Endometrial microvascular endothelial cells (primary cell): ENCODE data around the gene KRT40. TPM values are rescaled to one million over a fixed set of nuclear protein-coding genes. Genes with fewer than 3 reads are reported as not detected.
"Not testable (repeated sequence)": the region's sequence is repeated elsewhere in the genome, so short reads cannot be mapped to it uniquely, and the experiment has no call there.

ENCODE experiments used
- in situ Hi-C: cut with HindIII; loops from 2 replicates; pipeline ENCODE4 v1.10.0; 2017; ENCODE audit warnings: low sequenced_read_pairs, low pct_unique_long_range_greater_than_20kb; ENCODE audit errors: inconsistent ontology term
- total RNA-seq: library from RNA; depleted of rRNA; stranded (reverse); fragments of >200 nt; gene quantifications from one replicate; pipeline ENCODE4 v1.2.3, GENCODE V29; 2015; ENCODE audit errors: inconsistent ontology term

The KRT40 gene
- total RNA-seq, 1 donor from 2014 or later = not detected

DNA sequence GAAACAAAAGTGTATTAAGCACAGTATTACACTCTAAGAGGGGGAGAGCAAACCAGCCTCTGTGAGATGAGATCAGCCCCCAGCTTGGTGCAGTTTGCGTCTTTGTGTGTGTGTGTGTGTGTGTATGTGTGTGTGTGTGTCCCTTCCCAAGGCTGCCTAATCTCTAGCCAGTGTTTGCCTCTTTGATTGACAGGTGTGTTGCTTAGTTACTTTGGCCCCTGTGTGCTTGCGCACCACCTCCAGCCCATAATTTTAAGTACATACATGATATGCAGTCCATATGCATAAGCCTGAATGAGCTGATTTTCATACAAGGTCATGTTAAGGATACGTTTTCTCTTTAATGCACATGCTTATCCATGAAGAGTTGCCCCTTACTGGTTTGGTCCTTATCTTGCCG, 17.7 kb upstream of the KRT40 start:
- in situ Hi-C loops = no loop called here

DNA sequence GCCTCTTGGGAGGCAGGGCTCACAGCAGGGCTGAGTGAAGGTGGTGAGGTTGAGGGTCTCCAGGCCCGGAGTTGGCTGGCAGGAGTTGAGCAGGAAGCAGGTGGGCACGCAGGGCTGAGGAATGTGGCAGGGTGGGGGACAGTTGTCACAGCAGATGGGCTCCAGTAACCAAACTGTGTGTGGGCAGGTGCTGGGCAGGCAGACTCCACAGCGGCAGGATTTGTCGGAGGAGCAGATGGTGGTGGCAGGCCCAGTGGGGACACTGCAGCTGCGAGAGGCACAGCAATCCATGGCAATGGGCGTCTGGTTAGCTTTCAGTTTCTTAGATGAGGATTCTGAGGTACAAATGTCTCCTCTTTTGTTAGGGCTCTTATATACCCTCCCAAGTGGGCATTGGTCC, 15.4 kb upstream of the KRT40 start, which contains the start of gene KRTAP3-2:
KRTAP3-2 (minus strand) TSS at position 344 of the 400 bp plus-strand sequence; CDS start at position 291, 53 bp downstream.
- in situ Hi-C loops = not testable (repeated sequence)

DNA sequence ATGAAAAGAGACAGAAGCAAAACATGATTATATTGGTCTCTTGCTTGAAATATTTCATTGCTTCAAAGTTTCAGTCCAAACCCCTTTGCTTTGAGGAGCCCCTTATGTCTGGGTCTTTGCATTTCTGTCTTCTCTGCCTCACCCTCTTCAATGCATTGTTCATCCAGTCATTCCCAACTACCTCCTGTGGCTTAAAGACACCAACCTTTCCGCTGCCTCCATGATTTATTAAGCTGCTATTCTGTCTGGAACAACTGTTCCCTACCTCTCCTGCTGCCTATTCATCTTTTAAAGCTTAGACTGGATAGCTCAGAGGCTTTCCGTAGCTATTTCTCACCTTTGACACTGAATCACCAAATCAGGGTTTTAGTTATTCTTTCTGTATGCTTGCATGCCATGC, 13.2 kb upstream of the KRT40 start:
- in situ Hi-C loops = no loop called here

DNA sequence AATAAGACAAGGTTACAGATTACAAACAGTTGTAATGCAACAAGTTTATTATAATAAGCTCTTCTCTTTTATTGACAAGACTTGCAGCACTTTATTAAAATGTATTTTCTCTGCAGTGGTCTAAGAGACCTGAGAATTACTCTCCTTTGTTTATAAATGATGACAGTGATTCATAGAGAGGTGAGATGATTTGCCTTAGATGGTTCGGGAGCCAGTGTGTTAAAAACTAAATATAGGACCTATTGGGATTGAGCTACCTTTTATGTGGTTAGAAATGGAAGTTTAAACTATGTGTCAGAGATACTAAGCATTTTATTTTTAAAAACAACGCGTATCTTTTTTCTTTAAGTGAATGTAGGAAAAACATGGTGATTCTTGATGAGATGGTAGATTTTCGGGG, 12.7 kb upstream of the KRT40 start:
- in situ Hi-C loops = no loop called here

DNA sequence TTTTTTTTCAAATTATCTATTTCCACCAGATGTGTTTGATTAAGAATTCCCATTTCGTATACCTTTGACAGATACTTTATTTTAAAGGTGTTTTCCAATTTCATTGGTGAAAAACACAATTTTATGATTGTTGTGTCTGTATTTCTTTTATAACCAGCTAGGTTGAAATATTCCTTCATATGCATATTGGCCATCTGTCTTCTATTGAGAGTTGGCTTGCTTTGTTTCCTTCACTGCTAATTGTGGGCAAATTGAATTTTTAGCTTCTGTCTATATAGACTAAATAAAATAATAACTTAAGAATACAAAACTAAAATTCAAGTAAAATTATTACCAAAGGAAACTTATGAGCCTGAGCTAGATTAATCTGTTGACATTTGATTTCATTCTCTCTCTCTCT, 11.0 kb upstream of the KRT40 start:
- in situ Hi-C loops = no loop called here

DNA sequence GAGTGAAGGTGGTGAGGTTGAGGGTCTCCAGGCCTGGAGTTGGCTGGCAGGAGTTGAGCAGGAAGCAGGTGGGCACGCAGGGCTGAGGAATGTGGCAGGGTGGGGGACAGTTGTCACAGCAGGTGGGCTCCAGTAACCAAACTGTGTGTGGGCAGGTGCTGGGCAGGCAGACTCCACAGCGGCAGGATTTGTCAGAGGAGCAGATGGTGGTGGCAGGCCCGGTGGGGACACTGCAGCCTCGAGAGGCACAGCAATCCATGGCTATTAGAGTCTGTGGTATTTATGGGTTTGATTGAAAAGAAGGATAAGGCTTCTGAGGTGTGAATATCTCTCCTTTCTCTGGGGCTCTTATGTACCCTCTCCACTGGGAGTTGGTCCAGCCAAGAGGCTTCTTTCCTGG, 9.7 kb upstream of the KRT40 start, which contains the start of gene KRTAP3-3:
KRTAP3-3 (minus strand) TSS at position 326 of the 400 bp plus-strand sequence; CDS start at position 259, 67 bp downstream.
- in situ Hi-C loops = no loop called here

DNA sequence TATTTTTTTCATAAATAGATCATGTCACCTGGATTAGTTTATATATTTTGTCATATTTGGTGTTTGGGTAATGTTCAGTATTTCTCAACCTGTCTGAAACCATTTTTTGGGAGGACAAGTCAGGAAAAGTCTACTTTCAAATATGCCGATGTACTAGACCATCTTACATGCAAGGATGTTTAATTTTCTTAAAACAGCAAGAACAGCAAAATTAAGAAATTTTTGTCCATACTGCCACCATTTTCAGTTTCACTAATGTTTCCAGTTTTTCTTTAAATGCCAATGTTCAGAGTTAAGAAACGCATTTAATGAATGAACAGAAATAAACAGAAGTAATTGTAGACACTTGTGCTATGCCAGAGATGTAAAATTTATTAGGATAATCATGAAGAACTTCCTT, 9.0 kb upstream of the KRT40 start:
- in situ Hi-C loops = no loop called here

DNA sequence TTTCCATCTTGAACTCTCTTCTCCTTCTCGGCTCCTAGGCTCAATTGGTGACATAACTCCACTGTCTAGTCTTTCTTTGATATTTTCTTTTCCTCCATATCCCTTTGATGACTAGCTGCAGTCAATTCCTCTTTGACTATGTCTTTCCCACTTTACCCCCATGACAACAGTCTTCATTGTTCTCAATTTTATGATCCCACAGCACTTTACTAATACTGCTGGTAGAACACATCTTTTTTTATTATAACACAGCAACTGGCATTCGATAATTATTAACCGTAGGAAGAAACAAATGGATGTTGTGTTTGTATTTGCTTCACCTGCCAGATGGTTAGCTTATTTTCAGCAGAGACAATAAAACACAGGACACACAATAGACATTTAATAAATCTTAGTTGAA, 8.5 kb upstream of the KRT40 start:
- in situ Hi-C loops = no loop called here

DNA sequence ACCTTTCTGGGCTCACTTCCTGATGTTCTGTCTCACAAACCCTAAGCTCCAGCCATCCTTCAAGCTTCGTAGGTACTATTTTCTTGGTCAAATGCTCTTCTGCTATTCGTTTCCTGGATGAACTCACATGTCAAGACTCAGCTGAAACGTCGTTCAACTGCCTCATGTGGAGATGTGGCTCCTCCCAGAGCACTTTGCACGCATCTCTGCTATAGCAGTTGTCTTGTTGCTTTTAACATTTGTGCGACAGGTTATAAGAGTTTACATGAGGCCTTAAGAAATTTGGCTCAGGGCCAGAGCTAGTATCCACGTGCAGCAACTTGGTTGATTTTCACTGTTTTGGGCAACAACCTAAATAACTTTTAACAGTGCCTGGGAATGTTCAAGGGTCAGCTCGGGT, 2.8 kb upstream of the KRT40 start:
- in situ Hi-C loops = no loop called here

DNA sequence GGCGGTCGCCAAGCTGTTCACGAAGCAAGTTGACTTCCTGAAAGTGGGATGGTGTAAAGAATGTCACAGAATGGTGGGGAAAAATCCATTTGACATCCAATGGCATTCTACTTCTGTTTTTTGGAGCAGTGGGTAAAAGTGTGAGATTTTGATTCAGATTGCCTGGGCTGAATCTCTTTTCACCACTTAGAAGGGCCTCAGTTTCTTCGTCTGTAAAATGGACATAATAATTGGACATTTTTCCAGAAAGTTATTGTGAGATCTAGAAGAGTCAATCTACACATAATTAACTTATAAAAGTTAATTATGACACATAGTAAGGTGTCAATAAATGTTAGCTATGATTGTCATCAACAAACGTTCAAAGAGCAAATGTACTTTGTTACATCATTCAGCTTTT, 3.0 kb downstream of the KRT40 start:
- in situ Hi-C loops = no loop called here

DNA sequence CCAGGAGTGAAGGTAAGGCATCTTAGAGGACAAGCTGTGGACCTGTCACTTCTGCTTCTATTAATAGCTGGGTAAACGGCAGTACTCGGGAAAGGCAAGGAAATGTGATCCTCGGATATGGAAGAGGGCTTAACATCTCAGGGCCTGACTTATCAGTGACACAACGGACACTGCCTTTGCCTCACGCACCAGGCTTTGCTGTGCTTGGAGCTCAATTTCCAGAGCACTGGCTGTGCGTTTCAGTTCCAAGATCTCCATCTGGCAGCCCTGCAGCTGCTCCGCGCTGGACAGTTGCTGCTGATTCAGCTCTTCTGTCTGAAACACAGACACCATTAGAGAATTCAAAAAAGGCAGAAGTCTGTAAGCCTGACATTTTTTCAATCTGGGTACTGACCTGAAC, 3.5 kb downstream of the KRT40 start:
- in situ Hi-C loops = no loop called here

DNA sequence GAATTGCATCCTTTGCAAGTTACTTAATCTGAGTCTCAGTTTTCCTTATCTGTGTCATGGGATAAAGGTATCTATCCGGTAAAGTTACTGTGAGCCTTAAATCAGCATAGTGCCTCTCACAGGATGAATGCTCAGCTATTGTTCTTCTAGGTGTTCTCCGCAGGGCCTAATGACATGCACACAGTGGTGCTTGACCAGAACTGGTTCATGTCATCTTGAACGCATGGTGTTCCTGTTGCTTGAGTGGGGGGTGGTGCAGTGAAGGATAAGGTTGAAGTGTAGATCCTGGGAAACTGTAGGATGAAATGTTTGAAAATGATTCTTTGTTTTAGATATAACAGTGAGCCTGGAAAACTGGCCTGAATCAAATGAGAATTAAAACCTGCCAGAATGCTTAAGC, 4.0 kb downstream of the KRT40 start:
- in situ Hi-C loops = no loop called here

DNA sequence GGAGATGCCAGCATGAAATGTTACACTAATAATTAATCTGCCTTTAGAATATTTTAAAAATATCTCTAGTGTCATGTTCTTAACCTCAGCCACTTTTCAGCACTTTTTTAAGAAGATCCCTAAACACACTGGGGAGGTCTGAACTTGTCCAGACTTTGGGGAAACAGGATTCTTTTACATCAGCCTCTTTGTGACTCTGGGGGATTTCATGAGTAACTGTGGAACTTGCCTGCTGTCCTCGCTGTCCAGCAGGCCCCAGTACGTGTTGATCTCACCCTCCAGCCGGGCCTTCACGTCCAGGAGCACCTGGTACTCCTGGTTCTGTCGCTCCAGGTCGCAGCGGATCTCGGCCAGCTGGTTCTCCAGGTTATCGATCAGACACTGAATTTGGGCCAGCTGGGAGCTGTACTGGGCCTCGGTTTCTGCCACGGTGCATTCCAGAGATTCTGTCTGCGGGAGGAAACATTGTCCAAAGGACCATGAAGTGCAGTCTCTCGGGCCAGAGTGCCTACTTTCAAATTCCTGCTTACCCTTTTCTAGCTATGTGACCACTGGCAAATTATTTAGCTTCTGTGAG, 5.5 kb downstream of the KRT40 start:
- in situ Hi-C loops = no loop called here

DNA sequence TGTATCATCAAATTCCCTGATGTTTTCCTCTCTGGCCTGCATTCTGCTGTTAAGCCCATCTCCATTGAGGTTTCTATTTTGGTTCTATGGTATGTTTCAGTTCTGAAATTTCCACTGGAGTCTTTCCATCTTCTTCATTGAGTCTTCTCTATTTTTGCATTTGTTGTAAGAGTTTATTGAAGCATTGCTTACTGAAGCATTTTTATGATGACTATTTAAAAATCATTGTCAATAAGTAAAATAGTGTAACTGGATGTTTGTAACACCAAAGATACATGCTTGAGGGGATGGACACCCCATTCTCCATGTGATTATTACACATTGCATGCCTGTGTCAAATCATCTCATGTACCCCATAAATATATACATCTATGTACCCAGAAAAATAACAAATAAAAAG, 8.6 kb downstream of the KRT40 start:
- in situ Hi-C loops = no loop called here

DNA sequence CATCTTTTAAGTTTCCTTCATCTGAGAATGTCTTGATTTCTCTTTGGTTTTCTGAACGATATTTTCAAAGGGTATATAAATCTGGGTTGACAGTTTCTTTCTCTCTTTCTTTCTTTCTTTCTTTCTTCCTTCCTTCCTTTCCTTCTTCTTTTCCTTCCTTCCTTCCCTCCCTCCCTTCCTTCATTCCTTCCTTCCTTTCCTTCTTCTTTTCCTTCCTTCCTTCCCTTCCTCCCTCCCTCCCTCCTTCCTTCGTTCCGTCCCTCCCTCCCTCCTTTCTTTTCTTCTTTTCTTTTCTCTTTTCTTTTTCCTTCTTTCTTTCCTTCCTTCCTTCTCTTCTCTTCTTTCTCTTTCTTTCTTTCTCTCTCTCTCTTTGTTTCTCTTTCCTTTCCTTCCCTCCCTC, 9.8 kb downstream of the KRT40 start:
- in situ Hi-C loops = no loop called here

DNA sequence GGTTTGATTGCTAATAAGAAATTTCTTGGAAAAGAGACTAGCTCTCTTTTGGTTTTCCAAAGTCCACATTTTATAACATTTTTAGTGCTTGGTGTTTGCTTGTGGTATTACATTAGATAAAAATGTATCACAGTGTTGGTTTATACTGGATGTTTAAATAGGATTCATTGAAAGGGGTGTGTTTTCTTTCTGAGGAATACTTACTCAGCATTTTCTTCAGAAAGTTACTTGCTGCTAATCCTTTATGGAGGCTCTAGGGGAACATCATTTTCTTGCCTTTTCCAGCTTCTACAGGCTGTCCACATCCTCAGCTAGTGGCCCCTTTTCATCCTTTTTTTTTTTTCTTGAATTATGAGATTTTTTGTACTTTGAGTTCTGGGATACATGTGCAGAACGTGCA, 16.5 kb downstream of the KRT40 start:
- in situ Hi-C loops = no loop called here

DNA sequence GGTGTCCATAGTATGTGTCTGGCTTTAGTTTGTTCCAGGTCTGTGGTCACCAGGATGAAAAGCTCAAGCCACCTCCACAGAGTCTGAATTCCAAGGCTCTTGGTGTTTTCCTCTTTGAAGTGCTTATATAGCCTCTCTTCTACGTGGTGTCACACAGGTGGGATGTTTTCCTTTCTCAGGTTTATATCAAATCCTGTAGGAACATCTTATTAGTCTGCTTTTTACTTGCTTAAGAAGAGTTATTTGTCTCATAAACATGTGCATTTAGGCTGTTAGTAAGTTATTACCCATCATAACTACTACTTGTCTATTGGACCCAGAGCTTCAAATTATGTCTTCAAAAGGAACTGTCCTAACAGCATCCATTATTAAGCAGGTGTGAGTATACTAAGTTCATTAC, 17.3 kb downstream of the KRT40 start, which contains the start of gene KRT39:
KRT39 (minus strand) TSS at position 101 of the 400 bp plus-strand sequence; CDS start at position 9, 92 bp downstream.
- in situ Hi-C loops = no loop called here

DNA sequence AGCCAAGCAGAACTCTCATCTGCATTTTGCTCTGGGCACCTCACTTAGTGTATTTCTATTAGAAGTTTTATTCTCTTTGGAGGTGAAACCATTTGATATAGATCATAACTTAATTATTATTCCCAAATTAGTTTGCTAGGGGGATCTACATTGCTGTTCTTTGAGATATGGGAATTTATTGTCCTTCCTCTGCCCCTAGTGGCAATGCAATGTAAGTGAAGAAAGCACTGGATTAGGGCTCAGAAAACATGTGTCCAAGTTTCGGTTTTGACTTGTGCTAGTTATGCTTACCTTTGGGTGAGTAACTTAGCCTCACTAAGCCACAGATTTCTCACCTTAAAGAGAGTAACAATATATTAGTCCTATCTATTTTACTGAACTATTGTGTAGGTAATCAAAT, 20.3 kb downstream of the KRT40 start:
- in situ Hi-C loops = no loop called here

DNA sequence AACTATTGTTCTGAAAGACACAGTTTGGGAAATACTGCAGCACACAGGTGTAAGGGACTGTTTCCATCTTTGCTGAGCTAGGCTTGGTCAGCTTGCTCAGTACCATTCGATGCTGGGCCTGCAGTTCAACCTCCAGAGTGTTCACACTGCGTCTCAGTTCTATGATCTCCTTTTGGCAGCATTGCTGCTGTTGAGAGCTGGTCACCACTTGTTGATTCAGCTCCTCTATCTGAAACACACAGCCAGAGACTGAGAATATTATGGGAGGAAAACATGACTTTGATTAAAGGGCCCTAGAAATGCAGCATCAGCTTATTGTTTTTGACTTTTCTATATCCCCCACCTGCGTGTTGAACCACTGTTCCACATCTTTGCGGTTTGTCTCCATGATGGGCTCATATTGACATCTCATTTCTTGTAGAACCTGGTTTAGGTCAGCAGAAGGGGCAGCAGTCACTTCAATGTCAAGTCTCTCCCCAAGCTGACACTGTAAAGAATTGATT, 22.0 kb downstream of the KRT40 start:
- in situ Hi-C loops = no loop called here

DNA sequence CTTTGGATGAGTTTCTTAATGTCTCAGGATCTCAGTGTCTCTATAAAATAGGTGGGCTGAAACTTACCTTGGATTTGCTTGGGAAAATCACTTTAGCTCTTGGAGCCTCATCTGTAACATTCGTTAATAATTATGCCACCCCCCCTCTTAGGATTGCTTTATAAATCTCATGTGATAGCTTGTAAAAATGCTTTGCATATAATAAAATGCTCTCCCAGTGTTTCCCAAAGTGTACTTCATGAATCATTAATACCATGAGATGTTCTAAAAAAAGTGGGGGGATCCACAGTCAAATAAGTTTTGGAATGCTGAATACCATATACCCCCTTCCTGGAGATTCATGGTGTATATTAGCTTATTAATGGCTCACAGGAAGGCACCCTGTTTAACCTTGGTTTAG, 22.5 kb downstream of the KRT40 start:
- in situ Hi-C loops = no loop called here

DNA sequence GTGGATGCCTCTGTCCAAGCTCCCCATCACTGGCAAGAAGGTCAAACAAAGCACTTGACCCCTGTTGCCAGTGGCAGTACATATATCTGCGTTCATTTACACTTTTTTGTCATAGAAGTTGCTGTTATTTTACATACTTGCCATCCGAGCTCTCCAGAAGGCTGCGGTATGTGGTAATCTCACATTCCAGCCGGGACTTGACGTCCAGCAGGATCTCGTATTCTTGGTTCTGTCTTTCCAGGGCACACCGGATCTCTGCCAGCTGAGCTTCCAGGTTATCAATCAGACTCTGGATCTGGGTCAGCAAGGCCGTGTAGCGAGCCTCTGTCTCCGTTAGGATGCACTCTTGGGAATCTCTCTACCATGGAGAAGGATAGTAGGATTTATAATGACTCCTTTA, 24.0 kb downstream of the KRT40 start:
- in situ Hi-C loops = no loop called here
